Common myeloid progenitor, CD34-positive (primary cell): Measurements from ENCODE around the gene GRHL3.

ENCODE experiments used
- CTCF ChIA-PET: fragments of 350-600 bp; sonication (Branson Sonifier 250); formaldehyde crosslinking; loops from one replicate; lab custom pipeline; 2021; ENCODE audit warnings: antibody characterized with exemption; lab: Charles Lee
- POLR2A ChIA-PET: fragments of 350-600 bp; sonication (Branson Sonifier 250); formaldehyde crosslinking; loops from one replicate; lab custom pipeline; 2021; ENCODE audit warnings: antibody characterized with exemption; lab: Charles Lee
- DNase-seq, 3 donors: peaks; one replicate each; pipeline versions ENCODE4 v3.0.0 to v3.0.0-alpha.2; 2013
- H3K27ac ChIP-seq, 2 experiments: 1 replicate in 1 of 2; 2 replicates in 1 of 2; pipeline ENCODE4 v1.7.0; 2013; ENCODE audit warnings: inconsistent platforms in 2 of 2, low read length in 2 of 2, mild to moderate bottlenecking in 2 of 2, low read depth in 1 of 2, moderate library complexity in 1 of 2; ENCODE audit not compliant: severe bottlenecking in 2 of 2, insufficient read depth in 1 of 2, poor library complexity in 1 of 2
- H3K27me3 ChIP-seq, 5 experiments: replicated peaks in 2 of 5; 1 replicate in 3 of 5; 2 replicates in 2 of 5; pipeline versions ENCODE4 v1.6.1 to v1.7.0; 2013; ENCODE audit warnings: low read length in 4 of 5, mild to moderate bottlenecking in 2 of 5, moderate library complexity in 2 of 5, inconsistent platforms in 1 of 5; ENCODE audit not compliant: insufficient read depth in 5 of 5, control insufficient read depth in 4 of 5
- H3K36me3 ChIP-seq, 4 experiments: 1 replicate in 2 of 4; 2 replicates in 2 of 4; pipeline versions ENCODE4 v1.6.1 to v1.7.0; 2013; ENCODE audit warnings: low read length in 3 of 4, control low read depth in 1 of 4, mild to moderate bottlenecking in 1 of 4; ENCODE audit not compliant: control insufficient read depth in 4 of 4, insufficient read depth in 4 of 4
- H3K4me1 ChIP-seq, 4 experiments: 1 replicate in 3 of 4; 2 replicates in 1 of 4; pipeline versions ENCODE4 v1.6.1 to v1.7.1; 2013; ENCODE audit warnings: low read length in 3 of 4, mild to moderate bottlenecking in 3 of 4, control low read depth in 1 of 4, inconsistent platforms in 1 of 4, moderate library complexity in 1 of 4; ENCODE audit not compliant: control insufficient read depth in 4 of 4, insufficient read depth in 4 of 4; ENCODE audit errors: control extremely low read depth in 1 of 4
- H3K4me3 ChIP-seq, 7 experiments: 1 replicate in 4 of 7; 2 replicates in 3 of 7; pipeline versions ENCODE4 v1.5.1 to v1.7.0; 2013; ENCODE audit warnings: mild to moderate bottlenecking in 7 of 7, low read length in 6 of 7, moderate library complexity in 6 of 7, inconsistent platforms in 2 of 7, low read depth in 2 of 7, control low read depth in 1 of 7; ENCODE audit not compliant: insufficient read depth in 4 of 7, control insufficient read depth in 1 of 7; ENCODE audit errors: extremely low read depth in 1 of 7
- H3K9me3 ChIP-seq, 5 experiments: 1 replicate in 4 of 5; 2 replicates in 1 of 5; pipeline versions ENCODE4 v1.6.1 to v1.7.1; 2013; ENCODE audit warnings: low read length in 4 of 5, mild to moderate bottlenecking in 2 of 5, inconsistent platforms in 1 of 5, low read depth in 1 of 5, moderate library complexity in 1 of 5; ENCODE audit not compliant: control insufficient read depth in 4 of 5, insufficient read depth in 2 of 5; ENCODE audit errors: control extremely low read depth in 1 of 5
- WGBS: methylation state at CpG from one replicate; pipeline ENCODE4 v1.1.5; 2013; ENCODE audit not compliant: insufficient coverage; 5-methylcytosine and 5-hydroxymethylcytosine counted together

GRHL3 gene

DNA sequence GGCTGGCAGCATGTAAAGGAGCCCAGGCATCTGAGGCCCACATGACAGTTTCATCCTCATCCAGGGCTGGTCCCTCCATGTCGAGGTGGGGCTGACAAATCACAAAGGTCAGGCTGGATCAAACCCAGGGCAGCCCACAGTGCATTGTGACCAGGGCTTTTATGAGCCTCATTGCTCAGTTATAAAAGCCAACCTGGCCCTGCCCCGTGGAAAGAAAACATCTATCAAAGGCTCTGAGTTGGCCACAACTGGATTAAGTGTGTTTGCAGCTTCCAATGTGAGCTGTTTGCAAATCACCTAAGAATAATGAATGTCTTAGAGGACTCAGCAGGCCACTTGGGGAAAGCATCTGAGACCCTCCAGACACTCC, 45.4 kb downstream of the GRHL3 start:
- no peak for DNase-seq
- Histone ChIP-seq H3K36me3 (peaks cover 0 to 8% (median 2%) of the 10 kb centered on the region in 4 experiments), H3K27ac (peak overlapping the region in 1 of 2 experiments; percentile 9), H3K27me3 (no peaks in the 10 kb centered on the region), H3K9me3 (no peaks in the 10 kb centered on the region), H3K4me3 (no peak overlapping the region), H3K4me1 (no peaks in the 10 kb centered on the region)
- ChIA-PET POLR2A (no interaction called here), CTCF (interaction anchor here (1.3 kb wide), 1 partner anchor 26 kb away, joined by 4 read pairs; no protein-coding TSS in a partner anchor)
- 100% methylated on average over 2 of the region's 2 CpGs for WGBS

DNA sequence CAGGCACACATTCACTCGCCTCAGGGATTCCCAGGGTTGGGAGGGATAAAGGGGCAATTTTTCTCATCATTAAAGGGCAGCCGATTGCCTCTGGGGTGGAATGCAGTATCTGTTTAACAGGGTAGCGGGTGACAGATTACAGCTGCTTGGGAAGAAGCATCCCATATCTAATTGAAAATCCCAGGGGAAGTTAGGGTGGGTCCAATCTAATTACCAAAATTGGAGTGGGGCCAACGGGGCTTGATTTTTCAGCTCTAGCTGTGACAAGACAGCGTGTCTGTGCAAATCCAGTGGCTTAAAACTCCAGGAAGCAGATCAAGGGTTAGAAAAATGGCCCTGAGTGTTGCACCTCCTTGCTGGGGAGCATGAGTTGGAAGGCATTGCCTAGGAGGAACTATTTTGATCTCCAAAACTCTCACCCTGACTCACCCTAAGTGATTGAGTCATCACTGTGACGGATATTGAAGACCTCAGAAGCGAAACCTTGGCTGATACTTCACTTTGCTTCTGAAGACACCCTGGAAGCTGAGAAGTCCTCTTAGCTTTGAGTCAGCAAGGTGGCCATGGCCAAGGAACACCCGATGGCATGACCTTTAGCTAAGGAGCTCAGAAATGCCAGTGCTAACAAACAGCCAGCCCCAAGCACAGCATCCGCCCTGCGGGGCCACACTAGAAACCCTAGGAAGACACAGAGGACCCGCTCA, 46.0 kb downstream of the GRHL3 start:
- H3K27me3 ChIP-seq, result no peaks in the 10 kb centered on the region
- CTCF ChIA-PET, result interaction anchor here (1.3 kb wide), 1 partner anchor 26 kb away, joined by 4 read pairs; no protein-coding TSS in a partner anchor
- no peak overlapping the region for H3K4me3 ChIP-seq
- H3K36me3 ChIP-seq, result peaks cover 0 to 8% (median 2%) of the 10 kb centered on the region in 4 experiments
- POLR2A ChIA-PET, result no interaction called here
- H3K27ac ChIP-seq, result peak overlapping the region in 1 of 2 experiments; percentile 9
- 99% methylated on average over 9 of the region's 11 CpGs for WGBS
- H3K9me3 ChIP-seq, result no peaks in the 10 kb centered on the region
- DNase-seq, result peak in 2 of 3 donors; percentile 15 to 21
- no peaks in the 10 kb centered on the region for H3K4me1 ChIP-seq

DNA sequence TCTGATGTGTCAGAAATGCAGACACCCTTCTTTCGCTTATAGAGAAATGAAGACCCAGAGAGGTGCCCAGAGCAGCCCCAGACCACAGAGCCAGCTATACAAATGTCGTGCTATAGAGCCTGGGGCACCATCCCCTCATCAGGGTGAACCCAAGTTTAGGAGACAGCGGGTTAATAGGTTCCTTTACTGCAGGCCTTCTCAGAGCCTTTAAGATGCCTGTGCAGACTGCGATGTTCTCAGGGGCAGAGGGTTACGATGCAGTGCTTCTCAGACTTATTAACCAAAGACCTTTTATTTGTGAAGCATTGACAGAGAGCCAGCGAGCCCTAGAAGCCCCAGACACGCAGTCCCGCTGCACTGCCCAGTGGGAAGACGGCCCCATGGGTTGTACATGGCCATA, 47.5 kb downstream of the GRHL3 start:
- no peak overlapping the region for H3K4me3 ChIP-seq
- H3K36me3 ChIP-seq, result peaks cover 0 to 7% (median 3%) of the 10 kb centered on the region in 4 experiments
- no peaks in the 10 kb centered on the region for H3K27me3 ChIP-seq
- ChIA-PET CTCF (interaction anchor here (0.9 to 3.1 kb wide), 2 partner anchors 24 to 25 kb away, joined by 3 to 9 read pairs; no protein-coding TSS in a partner anchor), POLR2A (no interaction called here)
- 98% methylated on average over 9 of the region's 9 CpGs for WGBS
- no peaks in the 10 kb centered on the region for H3K4me1 ChIP-seq
- H3K9me3 ChIP-seq, result no peaks in the 10 kb centered on the region
- H3K27ac ChIP-seq, result no peak overlapping the region
- no peak for DNase-seq

DNA sequence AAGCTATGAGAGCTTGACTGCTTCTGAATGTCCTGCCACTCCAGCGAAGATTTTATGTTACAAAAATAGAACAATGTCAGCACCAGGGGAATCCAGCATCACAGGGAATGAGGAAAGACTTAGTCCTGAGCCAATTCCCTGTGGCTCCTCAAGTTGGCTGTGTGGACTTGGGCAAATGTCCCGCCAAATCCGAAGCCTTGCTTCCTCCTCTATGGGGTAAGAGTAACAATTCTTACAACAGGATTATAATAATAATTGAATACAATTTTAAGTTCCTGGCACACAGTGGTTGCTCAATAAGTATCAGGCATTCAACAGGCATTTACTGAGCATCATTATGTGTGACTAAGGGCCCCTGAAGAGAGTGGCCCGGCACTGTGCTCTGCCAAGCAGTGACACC, 50.0 kb downstream of the GRHL3 start:
- H3K4me1 ChIP-seq, result no peaks in the 10 kb centered on the region
- CTCF ChIA-PET, result interaction anchor here (0.9 to 3.1 kb wide), 2 partner anchors 19 to 22 kb away, joined by 3 to 9 read pairs; no protein-coding TSS in a partner anchor
- POLR2A ChIA-PET, result no interaction called here
- H3K4me3 ChIP-seq, result no peak overlapping the region
- DNase-seq, result no peak
- H3K9me3 ChIP-seq, result no peaks in the 10 kb centered on the region
- 100% methylated on average over 2 of the region's 4 CpGs for WGBS
- no peak overlapping the region for H3K27ac ChIP-seq
- H3K36me3 ChIP-seq, result peaks cover 0 to 7% (median 3%) of the 10 kb centered on the region in 4 experiments
- H3K27me3 ChIP-seq, result no peaks in the 10 kb centered on the region

DNA sequence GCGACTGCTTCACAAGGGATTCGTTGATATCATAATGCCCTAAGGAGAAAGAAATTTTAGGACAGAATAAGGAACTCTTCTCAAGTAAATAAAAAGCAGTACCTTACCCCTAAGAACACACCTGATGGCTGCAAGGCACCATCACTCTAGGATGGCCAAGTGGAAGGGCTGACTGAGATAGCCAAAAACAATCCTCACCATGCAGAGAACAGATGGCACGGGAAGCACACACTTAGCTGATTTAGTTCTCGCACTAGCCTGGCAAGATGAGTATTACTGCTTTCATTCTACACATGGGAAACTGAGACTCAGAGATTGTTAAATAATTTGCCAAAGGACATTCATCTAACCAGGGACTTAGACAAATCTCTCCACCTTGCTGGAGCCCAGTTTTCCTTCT, 50.6 kb downstream of the GRHL3 start:
- CTCF ChIA-PET, result interaction anchor here (0.9 to 3.1 kb wide), 2 partner anchors 21 to 48 kb away, joined by 3 to 9 read pairs; no protein-coding TSS in a partner anchor

DNA sequence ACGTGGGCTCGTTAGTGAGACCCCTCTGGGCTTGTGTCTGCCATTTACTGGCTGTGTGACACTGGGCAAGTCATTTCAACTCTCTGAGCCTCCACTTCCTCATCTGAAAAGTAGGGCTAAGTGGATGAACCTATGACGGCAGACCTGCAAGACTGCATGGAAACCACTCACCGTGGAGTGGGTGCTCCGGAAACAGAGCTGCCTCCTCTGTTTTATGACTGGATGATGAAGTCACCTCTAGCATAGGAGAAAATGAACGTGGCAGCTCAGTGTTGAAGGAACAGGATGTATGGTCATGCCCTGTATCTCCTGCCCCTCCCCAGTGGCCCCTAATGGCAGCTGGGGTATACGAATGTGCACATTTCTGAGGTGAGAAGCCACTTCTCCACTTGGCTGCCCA, 53.9 kb downstream of the GRHL3 start:
- WGBS, result 92% methylated on average over 1 of the region's 7 CpGs
- no peak overlapping the region for H3K27ac ChIP-seq
- ChIA-PET CTCF (interaction anchor here (1.3 to 1.7 kb wide), 3 partner anchors 18 to 171 kb away, joined by 3 to 5 read pairs (median 4); no protein-coding TSS in a partner anchor), POLR2A (no interaction called here)
- no peaks in the 10 kb centered on the region for H3K27me3 ChIP-seq
- DNase-seq, result no peak
- no peaks in the 10 kb centered on the region for H3K9me3 ChIP-seq
- H3K4me1 ChIP-seq, result no peaks in the 10 kb centered on the region
- H3K4me3 ChIP-seq, result no peak overlapping the region
- peaks cover 0 to 9% (median 1%) of the 10 kb centered on the region in 4 experiments for H3K36me3 ChIP-seq

More for the DNA sequence above, 50.6 kb downstream of the GRHL3 start:
- WGBS, result no CpG with 5 or more reads among the region's 4 CpGs
- H3K9me3 ChIP-seq, result no peaks in the 10 kb centered on the region
- DNase-seq, result no peak
- H3K4me1 ChIP-seq, result no peaks in the 10 kb centered on the region
- H3K36me3 ChIP-seq, result peaks cover 0 to 7% (median 3%) of the 10 kb centered on the region in 4 experiments
- no peak overlapping the region for H3K27ac ChIP-seq
- H3K27me3 ChIP-seq, result no peaks in the 10 kb centered on the region
- POLR2A ChIA-PET, result no interaction called here
- H3K4me3 ChIP-seq, result no peak overlapping the region

DNA sequence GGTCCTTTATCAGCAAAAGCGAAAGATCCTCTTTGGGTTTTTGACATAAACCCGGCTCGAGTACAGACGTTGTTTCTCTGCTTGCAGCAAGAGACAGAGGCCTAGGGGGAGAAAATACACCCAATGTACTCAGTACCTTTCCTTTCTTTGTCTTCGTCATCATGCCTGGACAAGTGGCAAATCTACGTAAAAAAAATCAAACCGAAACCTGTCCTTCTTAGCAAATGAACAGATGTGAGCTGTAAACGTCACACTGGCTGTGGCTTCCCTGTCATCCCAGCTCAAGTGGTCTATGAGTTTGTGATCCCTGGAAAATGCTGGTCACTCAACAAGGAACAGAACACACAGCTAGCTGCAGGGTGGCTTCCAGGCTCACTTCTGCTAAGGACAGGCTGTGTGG, 54.6 kb downstream of the GRHL3 start:
- POLR2A ChIA-PET, result no interaction called here
- no peak overlapping the region for H3K4me3 ChIP-seq
- no peak for DNase-seq
- no peak overlapping the region for H3K27ac ChIP-seq
- 95% methylated on average over 8 of the region's 8 CpGs for WGBS
- no peaks in the 10 kb centered on the region for H3K4me1 ChIP-seq
- no peaks in the 10 kb centered on the region for H3K9me3 ChIP-seq
- no peaks in the 10 kb centered on the region for H3K27me3 ChIP-seq
- peaks cover 0 to 9% (median under 1%) of the 10 kb centered on the region in 4 experiments for H3K36me3 ChIP-seq
- CTCF ChIA-PET, result interaction anchor here (1.3 to 1.7 kb wide), 3 partner anchors 17 to 172 kb away, joined by 3 to 5 read pairs (median 4); no protein-coding TSS in a partner anchor
